ELF-1 (cell line): ENCODE results near the gene TPX2.
"Not testable (repeated sequence)": the region's sequence is repeated elsewhere in the genome, so short reads cannot be mapped to it uniquely, and the experiment has no call there.

Experiments used
- DNase-seq: peaks from one replicate; pipeline ENCODE4 v3.0.0-alpha.2; 2016; ENCODE audit warnings: low read depth, low spot score

The TPX2 gene

GRCh38 chr20:31811796-31812728, 73.0 kb downstream of the TPX2 start:
- DNase-seq = no peak

GRCh38 chr20:31813611-31814010, 74.5 kb downstream of the TPX2 start:
- no peak for DNase-seq

GRCh38 chr20:31814142-31814541, 75.1 kb downstream of the TPX2 start:
- DNase-seq = not testable (repeated sequence)

- DNase-seq = no peak
These were observed 76.5 kb downstream of the TPX2 start for GRCh38 chr20:31815408-31816188.

GRCh38 chr20:31816221-31816620, 77.1 kb downstream of the TPX2 start:
- no peak for DNase-seq

- DNase-seq = no peak
These were observed 78.4 kb downstream of the TPX2 start for GRCh38 chr20:31817461-31817860.

GRCh38 chr20:31818376-31818908, 79.4 kb downstream of the TPX2 start:
- no peak for DNase-seq

- DNase-seq = no peak
These were observed 80.1 kb downstream of the TPX2 start, which contains the start of gene MYLK2 for GRCh38 chr20:31819083-31819784. TSS of gene MYLK2 (plus strand) at chr20:31819356. CDS start at chr20:31819581, 225 bp downstream.

GRCh38 chr20:31820228-31820627, 81.1 kb downstream of the TPX2 start:
- no peak for DNase-seq

GRCh38 chr20:31821427-31821826, 82.3 kb downstream of the TPX2 start:
- DNase-seq = no peak

GRCh38 chr20:31822421-31823330, 83.6 kb downstream of the TPX2 start:
- DNase-seq = peak; percentile 96

GRCh38 chr20:31823360-31824124, 84.5 kb downstream of the TPX2 start:
- no peak for DNase-seq

GRCh38 chr20:31824125-31824485, 85.0 kb downstream of the TPX2 start:
- no peak for DNase-seq

- no peak for DNase-seq
These were observed 85.6 kb downstream of the TPX2 start for GRCh38 chr20:31824554-31825313.

- DNase-seq = no peak
These were observed 87.0 kb downstream of the TPX2 start for GRCh38 chr20:31826074-31826473.

- DNase-seq = no peak
These were observed 88.0 kb downstream of the TPX2 start for GRCh38 chr20:31827059-31827458.

GRCh38 chr20:31828016-31828415, 88.9 kb downstream of the TPX2 start:
- DNase-seq = not testable (repeated sequence)

- no peak for DNase-seq
These were observed 90.6 kb downstream of the TPX2 start for GRCh38 chr20:31829731-31830130.

GRCh38 chr20:31830406-31830981, 91.4 kb downstream of the TPX2 start:
- no peak for DNase-seq
